Endometrial microvascular endothelial cells (primary cell): Measurements from ENCODE around the gene EIF2B2. TPM values are rescaled to one million over a fixed set of nuclear protein-coding genes. Genes with fewer than 3 reads are reported as not detected.

Source experiments
- in situ Hi-C: cut with HindIII; loops from 2 replicates; pipeline ENCODE4 v1.10.0; 2017; ENCODE audit warnings: low sequenced_read_pairs, low pct_unique_long_range_greater_than_20kb; ENCODE audit errors: inconsistent ontology term
- total RNA-seq: library from RNA; depleted of rRNA; stranded (reverse); fragments of >200 nt; gene quantifications from one replicate; pipeline ENCODE4 v1.2.3, GENCODE V29; 2015; ENCODE audit errors: inconsistent ontology term

EIF2B2 gene
- total RNA-seq, 1 donor from 2014 or later: 90.6 TPM

- in situ Hi-C loops: no loop called here
Observed at GRCh38 chr14:75025082-75025481, 22.4 kb downstream of the EIF2B2 start.

- in situ Hi-C loops: no loop called here
Observed at GRCh38 chr14:75025876-75026275, 23.2 kb downstream of the EIF2B2 start.

- in situ Hi-C loops: no loop called here
Observed at GRCh38 chr14:75030147-75030546, 27.4 kb downstream of the EIF2B2 start.

GRCh38 chr14:75032939-75033338 is 30.2 kb downstream of the EIF2B2 start:
- in situ Hi-C loops: no loop called here

GRCh38 chr14:75040507-75040906 is 37.8 kb downstream of the EIF2B2 start:
- in situ Hi-C loops: no loop called here

- in situ Hi-C loops: no loop called here
Observed at GRCh38 chr14:75040959-75041358, 38.2 kb downstream of the EIF2B2 start.

- in situ Hi-C loops: no loop called here
Observed at GRCh38 chr14:75041613-75042012, 38.9 kb downstream of the EIF2B2 start.

- in situ Hi-C loops: no loop called here
Observed at GRCh38 chr14:75042035-75042434, 39.3 kb downstream of the EIF2B2 start.

GRCh38 chr14:75044322-75044721 is 41.6 kb downstream of the EIF2B2 start:
- in situ Hi-C loops: no loop called here

- in situ Hi-C loops: no loop called here
Observed at GRCh38 chr14:75044752-75045151, 42.0 kb downstream of the EIF2B2 start.

- in situ Hi-C loops: no loop called here
Observed at GRCh38 chr14:75046275-75046674, 43.6 kb downstream of the EIF2B2 start.

GRCh38 chr14:75046899-75047298 is 44.2 kb downstream of the EIF2B2 start:
- in situ Hi-C loops: no loop called here

GRCh38 chr14:75047506-75047905 is 44.8 kb downstream of the EIF2B2 start:
- in situ Hi-C loops: no loop called here

- in situ Hi-C loops: no loop called here
Observed at GRCh38 chr14:75048101-75048500, 45.4 kb downstream of the EIF2B2 start.

GRCh38 chr14:75049136-75049535 is 46.4 kb downstream of the EIF2B2 start:
- in situ Hi-C loops: no loop called here

- in situ Hi-C loops: no loop called here
Observed at GRCh38 chr14:75049731-75050201, 47.0 kb downstream of the EIF2B2 start.

GRCh38 chr14:75050852-75051555 is 48.3 kb downstream of the EIF2B2 start, which contains the start of gene MLH3:
MLH3 (minus strand) TSS chr14:75051467; CDS start chr14:75049655, 1,812 bp downstream.
- in situ Hi-C loops: no loop called here

GRCh38 chr14:75051556-75051899 is 48.8 kb downstream of the EIF2B2 start:
- in situ Hi-C loops: no loop called here

- in situ Hi-C loops: no loop called here
Observed at GRCh38 chr14:75053396-75054291, 50.9 kb downstream of the EIF2B2 start.

GRCh38 chr14:75054421-75054820 is 51.7 kb downstream of the EIF2B2 start:
- in situ Hi-C loops: no loop called here
